A673 (cell line): ENCODE results near the gene CCL11.

Source experiments
- CTCF ChIP-seq: fragments of 300-800, 200-600 bp; sonication (generic); conservative IDR thresholded peaks from 2 replicates; pipeline ENCODE4 v1.5.1; 2017; ENCODE audit warnings: low read depth, mild to moderate bottlenecking, antibody characterized with exemption, low read length, moderate library complexity, mixed read lengths
- EZH2 ChIP-seq: fragments of 200-600 bp; sonication (generic); IDR thresholded peaks from 2 replicates; pipeline ENCODE4 v1.6.1; 2017; ENCODE audit warnings: borderline replicate concordance, low read depth, mild to moderate bottlenecking, mixed read lengths, antibody characterized with exemption, low read length; ENCODE audit not compliant: poor library complexity, severe bottlenecking

GRCh38 chr17:34254146-34254545, 31.4 kb upstream of the CCL11 start:
- TF ChIP-seq CTCF (no peak), EZH2 (no peak)
